HG02970 (cell line): ENCODE data around the gene TFAP2C.

Experiments
- ATAC-seq: cut with Tn5 transposase; IDR thresholded peaks from one replicate; pipeline ENCODE4 v1.9.1; 2021; ENCODE audit warnings: mild to moderate bottlenecking, moderate library complexity, moderate number of reproducible peaks; ENCODE audit not compliant: unreplicated experiment, low FRiP score

TFAP2C gene

GRCh38 chr20:56628873-56629463 is at the start of gene TFAP2C:
TFAP2C (plus strand) TSS chr20:56629306; CDS start chr20:56629545, 239 bp downstream.
- ATAC-seq, result no peak

- ATAC-seq, result no peak
Measured at GRCh38 chr20:56580226-56580625, 48.9 kb upstream of the TFAP2C start.

DNA sequence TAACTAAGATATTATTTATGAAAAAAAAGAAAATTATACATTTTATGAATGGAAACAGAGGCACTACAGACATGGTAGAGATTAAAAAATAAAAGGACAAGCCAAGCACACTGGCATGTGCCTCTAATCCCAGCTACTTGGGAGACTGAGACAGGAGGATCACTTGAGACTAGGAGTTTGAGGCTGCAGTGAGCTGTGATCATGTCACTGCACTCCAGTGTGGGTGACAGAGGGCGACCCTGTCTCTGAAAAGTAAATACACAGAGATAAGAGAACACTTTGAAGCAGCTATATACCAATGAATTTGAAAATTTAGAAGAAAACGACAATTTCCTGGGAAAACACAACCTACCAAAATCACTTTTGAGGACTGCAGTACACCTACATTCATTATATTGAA is 47.4 kb upstream of the TFAP2C start:
- no peak for ATAC-seq

GRCh38 chr20:56582542-56582941 is 46.6 kb upstream of the TFAP2C start:
- ATAC-seq, result no peak

GRCh38 chr20:56584916-56585315 is 44.2 kb upstream of the TFAP2C start:
- ATAC-seq, result no peak

DNA sequence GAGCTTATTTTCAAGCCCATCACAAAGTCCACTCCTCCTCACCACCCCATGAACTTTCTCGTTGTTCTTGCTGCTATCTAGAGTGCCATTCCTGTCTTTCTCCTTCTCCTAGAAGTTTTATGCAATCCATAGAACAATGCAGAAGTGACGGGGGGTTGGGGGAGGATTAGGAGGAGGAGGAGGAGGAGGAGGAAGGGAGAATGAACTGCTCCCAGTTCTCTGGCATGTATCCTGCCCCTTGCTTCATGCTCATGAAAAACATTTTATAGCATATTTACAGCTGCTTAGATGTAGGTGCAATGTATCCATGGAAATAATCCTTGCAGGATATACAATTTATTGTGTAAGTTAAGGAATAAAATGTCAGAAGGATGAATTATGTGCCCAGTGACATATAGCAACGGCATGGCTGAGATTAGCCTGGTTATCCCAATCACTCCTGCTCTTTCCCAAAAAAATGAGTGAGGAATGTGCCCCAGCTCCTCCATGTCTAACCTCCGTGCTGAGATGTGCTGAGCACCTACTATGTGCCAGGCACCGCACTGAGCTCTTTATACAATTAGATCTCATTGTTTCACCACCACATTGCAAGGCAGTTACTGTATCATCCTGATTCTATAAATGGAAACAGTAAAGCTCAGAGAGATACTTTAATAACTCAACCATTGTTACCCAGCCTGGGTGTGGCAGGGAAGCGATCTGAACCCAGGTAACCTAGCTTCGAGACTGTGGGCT is 41.6 kb upstream of the TFAP2C start:
- ATAC-seq, result no peak

DNA sequence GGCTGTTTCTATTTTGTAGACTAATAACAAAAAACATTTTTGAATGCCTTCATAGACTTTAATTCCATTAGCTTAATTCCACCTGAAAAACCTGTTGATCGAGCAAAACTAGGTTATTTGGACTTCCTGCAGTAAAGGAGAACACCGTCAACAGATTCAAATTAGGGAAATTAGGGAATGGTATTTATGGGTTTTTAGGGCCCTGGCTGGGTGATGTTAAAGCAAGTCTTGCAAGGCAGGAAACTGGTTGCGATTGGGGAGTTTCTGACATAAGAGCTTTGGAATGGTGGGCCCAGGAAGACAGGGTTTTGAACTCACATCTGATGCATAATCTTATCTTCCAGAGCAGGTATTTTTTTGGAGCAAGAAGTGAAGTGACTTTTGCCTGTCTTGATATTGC is 40.1 kb upstream of the TFAP2C start:
- ATAC-seq, result no peak

GRCh38 chr20:56589633-56590032 is 39.5 kb upstream of the TFAP2C start:
- no peak for ATAC-seq

DNA sequence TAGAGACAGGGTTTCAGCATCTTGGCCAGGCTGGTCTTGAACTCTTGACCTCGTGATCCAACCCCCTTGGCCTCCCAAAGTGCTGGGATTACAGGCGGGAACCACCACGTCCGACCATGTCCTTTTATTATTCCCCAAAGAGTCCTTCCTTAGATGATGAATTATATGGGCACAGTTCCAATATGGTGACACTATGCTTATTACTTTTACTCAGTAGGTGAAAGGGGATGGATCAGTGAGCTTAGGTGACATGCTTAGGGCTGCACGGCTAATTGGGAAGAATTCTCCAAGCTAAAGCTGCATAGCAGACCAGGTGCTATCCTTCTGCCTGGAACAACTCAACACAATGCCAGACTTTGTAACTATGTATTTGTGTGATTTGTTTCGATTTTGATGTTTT is 38.2 kb upstream of the TFAP2C start:
- ATAC-seq, result no peak

GRCh38 chr20:56592211-56592610 is 36.9 kb upstream of the TFAP2C start:
- ATAC-seq, result no peak

DNA sequence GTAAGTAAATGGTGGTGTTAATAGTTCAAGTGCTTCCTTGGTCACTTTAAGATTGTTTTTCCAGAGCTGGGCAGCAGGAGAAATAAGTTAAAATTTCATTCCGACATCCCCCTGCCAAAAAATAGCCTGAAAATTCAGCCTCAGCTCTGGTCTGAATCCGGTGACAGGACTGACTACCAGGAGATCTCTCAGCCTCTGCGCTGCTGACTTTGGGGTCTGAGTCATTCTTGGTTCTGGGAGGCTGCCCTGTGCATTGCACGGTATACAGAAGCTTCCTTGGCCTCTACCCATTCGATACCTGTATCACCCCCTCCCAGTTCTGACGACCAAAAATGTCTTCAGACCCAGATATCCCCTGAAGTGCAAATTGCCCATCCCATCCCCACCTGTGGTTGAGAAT is 36.3 kb upstream of the TFAP2C start:
- no peak for ATAC-seq

GRCh38 chr20:56595746-56596475 is 33.2 kb upstream of the TFAP2C start:
- ATAC-seq, result no peak

DNA sequence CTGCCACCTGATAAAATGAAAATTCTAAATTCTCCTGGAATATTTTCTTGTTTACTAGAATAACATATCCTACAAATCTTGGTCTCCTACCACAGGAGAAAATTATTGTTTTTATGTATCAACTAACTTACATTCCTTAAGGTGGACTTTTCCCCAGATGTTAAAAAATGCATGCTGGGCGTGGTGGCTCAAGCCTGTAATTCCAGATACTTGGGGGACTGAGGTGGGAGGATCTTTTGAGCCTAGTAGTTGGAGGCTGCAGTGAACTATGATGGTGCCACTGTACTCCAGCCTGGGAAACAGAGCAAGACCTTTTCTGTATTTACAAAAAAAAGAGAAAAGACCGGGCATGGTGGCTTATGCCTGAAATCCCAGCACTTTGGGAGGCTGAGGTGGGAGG is 27.9 kb upstream of the TFAP2C start:
- ATAC-seq, result no peak

DNA sequence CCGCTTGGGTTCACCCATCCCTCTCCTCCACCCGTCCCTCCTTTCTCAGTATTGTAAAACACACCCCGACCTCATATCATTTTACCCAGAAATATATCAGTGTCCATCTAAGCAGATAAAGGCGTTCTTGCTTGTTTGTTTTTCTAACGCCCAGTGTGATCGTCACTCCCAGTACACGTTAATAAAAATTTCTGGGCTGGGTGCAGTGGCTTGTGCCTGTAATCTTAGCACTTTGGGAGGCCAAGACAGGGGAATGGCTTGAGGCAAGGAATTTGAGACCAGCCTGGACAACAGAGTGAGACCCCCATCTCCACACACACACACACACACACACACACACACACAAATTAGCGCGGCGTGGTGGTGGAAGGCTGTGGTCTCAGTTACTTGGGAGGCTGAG is 24.4 kb upstream of the TFAP2C start:
- no peak for ATAC-seq

DNA sequence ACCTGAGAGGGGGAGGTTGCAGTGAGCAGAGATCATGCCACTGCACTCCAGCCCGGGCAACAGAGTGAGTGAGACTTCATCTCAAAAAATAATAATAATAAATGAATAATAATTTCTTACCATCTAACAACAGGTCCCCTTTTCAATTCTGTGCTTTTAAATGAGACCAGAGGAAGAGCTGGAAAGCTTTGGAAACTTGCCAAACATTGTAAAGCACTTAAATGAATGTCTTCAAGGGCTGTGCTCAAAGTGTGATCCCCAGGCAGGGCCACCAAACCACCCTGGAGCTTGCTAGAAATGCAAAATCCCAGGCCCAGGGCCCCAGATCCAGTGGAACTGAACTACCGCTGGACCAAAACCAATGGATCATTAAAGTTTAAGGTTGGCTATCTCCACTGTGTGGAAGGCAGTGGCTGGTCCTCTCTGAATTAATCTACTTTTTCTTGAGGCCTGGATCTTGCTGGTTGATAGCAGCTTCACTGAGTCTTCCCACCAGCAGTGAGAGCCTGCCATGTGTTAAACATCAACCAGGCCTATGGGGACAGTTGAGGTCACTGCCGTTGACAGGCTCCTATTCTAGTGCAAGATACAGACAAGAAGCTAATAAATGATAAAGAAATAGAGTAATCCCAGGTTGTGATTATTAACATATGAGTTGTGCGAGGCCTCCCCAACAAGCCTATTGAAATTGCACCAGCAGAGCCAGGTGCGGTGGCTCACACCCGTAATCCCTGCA is 23.7 kb upstream of the TFAP2C start:
- no peak for ATAC-seq

- ATAC-seq, result no peak
Measured at GRCh38 chr20:56606174-56606945, 22.7 kb upstream of the TFAP2C start.

DNA sequence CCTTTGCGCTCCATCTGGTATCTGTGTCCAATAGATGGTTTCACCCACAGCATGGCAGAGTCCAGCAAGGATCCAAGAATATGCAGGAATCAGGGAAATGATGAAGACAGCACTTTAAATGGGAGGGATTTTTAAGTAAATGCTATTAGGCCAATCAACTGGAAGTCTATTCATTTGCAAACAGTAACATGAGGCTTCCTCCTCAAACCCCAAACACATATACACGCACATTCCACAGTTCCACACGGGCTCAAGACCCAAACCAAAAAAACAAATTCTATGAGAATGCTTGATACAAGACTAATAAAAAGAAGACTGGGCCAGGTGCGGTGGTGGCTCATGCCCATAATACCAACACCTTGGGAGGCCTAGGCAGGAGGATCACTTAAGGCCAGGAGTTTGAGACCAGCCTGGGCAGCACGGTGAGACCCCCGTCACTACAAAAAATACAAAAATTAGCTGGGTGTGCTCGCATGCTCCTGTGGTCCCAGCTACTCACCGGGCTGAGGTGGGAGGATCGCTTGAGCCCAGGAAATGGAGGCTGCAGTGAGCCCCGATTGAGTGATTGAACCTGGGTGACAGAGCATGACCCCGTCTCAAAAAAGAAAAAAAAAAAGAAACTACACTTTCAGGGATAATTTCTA is 21.9 kb upstream of the TFAP2C start:
- no peak for ATAC-seq

- ATAC-seq, result no peak
Measured at GRCh38 chr20:56608376-56608775, 20.7 kb upstream of the TFAP2C start.

DNA sequence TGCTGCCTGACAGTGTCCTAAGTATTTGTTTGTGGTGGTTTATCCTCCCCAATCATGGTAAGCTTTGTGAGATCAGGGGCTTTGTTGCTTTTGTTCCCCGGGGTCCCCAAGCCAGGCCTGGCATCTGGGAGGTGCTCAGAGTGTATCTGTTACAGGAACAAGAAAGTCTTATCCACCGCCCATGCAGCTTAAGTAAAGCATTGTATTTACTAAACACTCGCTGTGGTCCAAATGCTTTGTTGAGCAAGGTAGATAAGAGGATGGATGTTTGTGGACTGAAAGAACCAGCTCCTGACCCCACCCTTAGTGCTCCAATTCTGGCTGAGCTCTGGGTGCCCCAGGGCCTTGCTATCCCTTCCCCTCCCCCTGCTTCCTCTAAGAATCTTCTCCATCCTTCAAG is 19.8 kb upstream of the TFAP2C start:
- no peak for ATAC-seq

- no peak for ATAC-seq
Measured at GRCh38 chr20:56610098-56610497, 19.0 kb upstream of the TFAP2C start.
